SK-N-MC (cell line): ENCODE data around the gene IFT80.

Source experiments
- DNase-seq: peaks from one replicate; pipeline ENCODE4 v3.0.0-alpha.2; 2011; ENCODE audit warnings: low read depth, low spot score
- H3K27ac ChIP-seq: fragments of 200-600 bp; sonication (generic); 2 replicates; pipeline ENCODE4 v1.5.1; 2016; ENCODE audit warnings: mixed run types
- H3K36me3 ChIP-seq: fragments of 200-600 bp; sonication (generic); 2 replicates; pipeline ENCODE4 v1.6.1; 2017; ENCODE audit warnings: antibody characterized with exemption, low read length, mixed read lengths; ENCODE audit not compliant: insufficient read depth
- H3K4me3 ChIP-seq: fragments of 200-600 bp; sonication (generic); 2 replicates; pipeline ENCODE4 v1.5.1; 2016
- H3K9ac ChIP-seq: fragments of 200-600 bp; sonication (generic); 2 replicates; pipeline ENCODE4 v1.8.0; 2017; ENCODE audit warnings: mixed run types, mixed read lengths; ENCODE audit not compliant: insufficient read length
- H3K9me3 ChIP-seq: fragments of 200-600 bp; sonication (generic); 2 replicates; pipeline ENCODE4 v1.6.1; 2017; ENCODE audit warnings: low read depth, mild to moderate bottlenecking, antibody characterized with exemption, low read length, moderate library complexity, mixed read lengths
- EZH2 ChIP-seq: fragments of 200-600 bp; sonication (generic); IDR thresholded peaks from one replicate; pipeline ENCODE4 v1.6.1; 2017; ENCODE audit warnings: antibody characterized with exemption
- FOXP2 ChIP-seq: optimal IDR thresholded peaks from 2 replicates; pipeline ENCODE3; 2011; ENCODE audit warnings: mild to moderate bottlenecking, moderate library complexity; ENCODE audit not compliant: insufficient read depth; ENCODE audit errors: extremely low read length, control extremely low read depth
- POLR2AphosphoS5 ChIP-seq: IDR thresholded peaks from 2 replicates; pipeline ENCODE4 v1.6.1; 2012; ENCODE audit warnings: mild to moderate bottlenecking, low read depth, low read length, borderline replicate concordance

IFT80 gene

DNA sequence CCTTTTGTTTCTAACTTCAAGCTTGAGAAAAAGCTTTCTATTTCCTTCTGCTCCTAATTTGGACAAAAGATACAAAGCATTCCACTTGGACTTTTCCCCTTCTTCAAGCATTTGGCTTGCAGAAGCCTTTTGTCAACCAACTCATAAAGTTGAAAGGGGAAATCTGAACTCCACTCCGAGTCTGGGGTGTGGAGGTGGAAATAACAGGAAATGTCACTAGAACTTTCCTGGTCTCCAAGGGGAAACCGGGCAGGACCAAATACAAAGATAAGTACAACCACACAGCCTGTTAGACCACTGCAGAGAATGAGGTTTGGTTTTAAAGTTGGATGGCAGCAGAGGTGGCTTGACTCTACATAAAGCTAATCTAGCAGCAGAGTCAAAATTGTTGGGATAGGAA is 178.0 kb downstream of the IFT80 start:
- Histone ChIP-seq H3K9me3 (no peaks in the 10 kb centered on the region), H3K9ac (no peak overlapping the region), H3K27ac (no peak overlapping the region), H3K36me3 (no peaks in the 10 kb centered on the region), H3K4me3 (no peak overlapping the region)
- DNase-seq = no peak
- TF ChIP-seq FOXP2 (no peak), EZH2 (no peak), POLR2AphosphoS5 (no peak)

DNA sequence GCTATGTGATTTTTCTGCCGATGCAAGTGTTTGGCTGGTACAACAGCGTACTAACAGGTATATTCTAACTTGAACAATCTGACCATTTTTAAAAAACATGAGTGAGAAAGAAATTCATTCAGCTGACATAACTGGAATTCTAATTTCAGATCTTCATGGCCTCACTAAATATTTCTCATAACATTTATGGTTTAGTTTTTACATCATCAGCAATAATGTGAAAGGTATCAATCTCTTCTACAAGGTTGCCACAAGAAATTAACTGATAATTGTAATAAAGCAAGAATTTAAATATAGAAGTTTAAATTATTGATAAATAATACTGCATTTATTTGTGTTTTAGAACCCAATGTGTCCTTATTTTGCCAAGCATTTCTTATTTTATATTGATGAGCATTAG is 179.0 kb downstream of the IFT80 start:
- no peak overlapping the region for H3K4me3 ChIP-seq
- no peak overlapping the region for H3K27ac ChIP-seq
- H3K9me3 ChIP-seq = no peaks in the 10 kb centered on the region
- no peak overlapping the region for H3K9ac ChIP-seq
- no peaks in the 10 kb centered on the region for H3K36me3 ChIP-seq
- no peak for DNase-seq
- no peak for TF ChIP-seq EZH2
- TF ChIP-seq POLR2AphosphoS5 = no peak
- TF ChIP-seq FOXP2 = no peak

GRCh38 chr3:160218136-160218535 is 180.9 kb downstream of the IFT80 start:
- Histone ChIP-seq H3K4me3 (no peak overlapping the region), H3K27ac (no peak overlapping the region), H3K9ac (no peak overlapping the region), H3K9me3 (no peaks in the 10 kb centered on the region), H3K36me3 (no peaks in the 10 kb centered on the region)
- DNase-seq = no peak
- TF ChIP-seq EZH2 (no peak), POLR2AphosphoS5 (no peak)

DNA sequence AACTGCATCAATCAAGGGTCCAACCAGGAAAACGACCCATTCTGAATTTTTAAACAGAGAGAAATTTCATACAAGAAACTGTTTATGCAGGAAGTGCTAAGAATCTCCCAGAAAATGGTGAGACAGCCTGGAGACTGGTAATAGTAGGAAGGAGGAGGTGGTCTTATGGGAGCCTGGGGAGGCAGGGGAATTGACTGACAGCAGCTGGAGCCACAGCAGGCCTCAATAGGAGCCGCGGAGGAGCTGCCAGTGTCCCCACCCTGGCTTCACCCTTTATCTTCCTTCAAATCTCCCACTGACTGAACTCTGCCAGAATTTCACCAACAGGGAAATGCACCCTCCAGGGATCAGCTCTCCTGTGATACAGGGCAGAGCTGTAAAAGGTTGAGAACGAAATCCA is 181.3 kb downstream of the IFT80 start:
- no peak overlapping the region for H3K27ac ChIP-seq
- no peak overlapping the region for H3K4me3 ChIP-seq
- H3K36me3 ChIP-seq = no peaks in the 10 kb centered on the region
- no peak for TF ChIP-seq EZH2
- TF ChIP-seq POLR2AphosphoS5 = no peak
- no peak for TF ChIP-seq FOXP2
- no peaks in the 10 kb centered on the region for H3K9me3 ChIP-seq
- no peak for DNase-seq
- H3K9ac ChIP-seq = no peak overlapping the region

DNA sequence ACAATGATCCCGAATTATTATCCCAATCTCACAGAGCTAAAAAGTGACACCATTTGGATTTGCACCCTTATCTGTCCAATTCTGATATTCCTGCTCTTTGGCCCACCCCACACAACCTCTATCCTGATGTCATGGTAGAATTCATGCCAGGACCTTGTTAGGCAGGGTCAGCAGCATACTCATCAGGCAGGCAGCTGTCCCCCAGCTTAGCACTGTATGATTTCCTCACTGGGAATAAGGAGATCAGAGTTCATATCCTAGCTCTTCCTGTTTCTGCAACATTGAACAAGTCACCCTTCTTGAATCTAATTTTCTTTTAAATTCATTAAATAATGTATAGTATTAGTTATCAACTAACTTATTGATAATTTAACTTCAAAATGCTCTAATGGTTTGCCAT is 185.8 kb downstream of the IFT80 start:
- no peaks in the 10 kb centered on the region for H3K9me3 ChIP-seq
- no peaks in the 10 kb centered on the region for H3K36me3 ChIP-seq
- no peak overlapping the region for H3K27ac ChIP-seq
- H3K9ac ChIP-seq = no peak overlapping the region
- no peak for DNase-seq
- TF ChIP-seq POLR2AphosphoS5 (no peak), EZH2 (no peak), FOXP2 (no peak)
- H3K4me3 ChIP-seq = no peak overlapping the region

DNA sequence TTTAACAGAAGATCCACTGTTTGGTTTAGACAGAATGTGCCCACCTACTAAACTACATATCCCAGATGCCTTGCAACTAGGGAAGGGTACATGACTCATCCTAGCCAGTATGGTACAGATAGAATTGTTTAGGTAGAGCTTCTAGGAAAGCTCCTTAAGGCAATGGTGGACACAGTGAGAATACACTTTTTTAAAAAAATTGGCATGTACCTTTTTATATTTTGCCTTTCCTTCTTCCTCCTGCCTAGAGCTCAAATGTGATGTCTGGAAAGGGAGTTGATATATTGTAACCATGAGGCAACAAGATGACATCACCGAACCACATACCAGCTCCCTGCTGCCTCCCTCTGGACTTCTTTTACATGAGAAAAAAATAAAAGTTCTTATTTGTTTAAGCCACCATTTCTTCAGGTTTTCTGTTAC is 188.2 kb downstream of the IFT80 start:
- TF ChIP-seq POLR2AphosphoS5 (no peak), EZH2 (no peak), FOXP2 (no peak)
- H3K9me3 ChIP-seq = no peaks in the 10 kb centered on the region
- H3K4me3 ChIP-seq = no peak overlapping the region
- H3K36me3 ChIP-seq = no peaks in the 10 kb centered on the region
- DNase-seq = no peak
- H3K9ac ChIP-seq = no peak overlapping the region
- H3K27ac ChIP-seq = no peak overlapping the region

DNA sequence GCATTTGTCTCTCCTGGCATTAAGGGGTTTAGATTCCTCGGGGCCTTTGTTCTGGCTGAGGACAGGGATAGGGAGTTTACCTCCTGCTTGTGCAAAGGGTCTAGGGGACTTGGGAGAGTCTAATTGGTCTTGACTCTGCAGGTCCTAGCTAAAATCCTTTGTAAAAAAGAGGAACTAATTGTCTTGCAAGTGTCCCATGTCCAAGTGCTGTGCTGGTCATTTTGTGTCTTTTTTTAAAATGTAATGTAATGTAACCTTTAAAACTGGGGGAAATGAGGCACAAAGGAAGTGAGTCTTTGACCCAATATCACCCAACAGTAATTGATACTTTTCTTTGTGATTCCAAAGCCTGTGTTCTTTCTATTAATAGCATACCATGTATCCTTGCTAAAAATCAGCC is 188.7 kb downstream of the IFT80 start:
- H3K27ac ChIP-seq = no peak overlapping the region
- H3K9me3 ChIP-seq = no peaks in the 10 kb centered on the region
- DNase-seq = no peak

More for the DNA sequence above, 188.7 kb downstream of the IFT80 start:
- H3K9ac ChIP-seq = no peak overlapping the region
- TF ChIP-seq POLR2AphosphoS5 (no peak), EZH2 (no peak), FOXP2 (no peak)
- no peaks in the 10 kb centered on the region for H3K36me3 ChIP-seq
- H3K4me3 ChIP-seq = no peak overlapping the region
